Upper lobe of left lung (tissue), 6 donors: ENCODE measurements around the gene PRX. TPM values are rescaled to one million over a fixed set of nuclear protein-coding genes. Genes with fewer than 3 reads are reported as not detected.
"Not testable (repeated sequence)": the region's sequence is repeated elsewhere in the genome, so short reads cannot be mapped to it uniquely, and the experiment has no call there.

ENCODE experiments used
- ATAC-seq, 2 donors: fragments of 200-7000 bp; cut with Tn5 transposase; one replicate each; pipeline ENCODE4 v1.9.1; 2022; ENCODE audit warnings: mild to moderate bottlenecking in 2 of 2, moderate library complexity in 2 of 2; ENCODE audit not compliant: low FRiP score in 2 of 2
- DNase-seq, 2 donors: peaks; one replicate each; pipeline ENCODE4 v3.0.0-alpha.2; 2019 to 2020
- H3K27ac ChIP-seq, 4 donors: fragments of 200-600 bp; sonication (generic); one replicate each; pipeline ENCODE4 v1.5.1; 2016 to 2019
- H3K27me3 ChIP-seq, 4 donors: fragments of 200-600 bp; sonication (generic); one replicate each; pipeline ENCODE4 v1.5.1; 2017 to 2019
- H3K36me3 ChIP-seq, 4 donors: fragments of 200-600 bp; sonication (generic); one replicate each; pipeline ENCODE4 v1.5.1; 2016 to 2019
- H3K4me1 ChIP-seq, 4 donors: fragments of 200-600 bp; sonication (generic); one replicate each; pipeline ENCODE4 v1.5.1; 2018 to 2019
- H3K4me3 ChIP-seq, 4 donors: fragments of 200-600 bp; sonication (generic); one replicate each; pipeline ENCODE4 v1.5.1; 2017 to 2019; ENCODE audit warnings: mild to moderate bottlenecking in 2 of 4, moderate library complexity in 1 of 4
- H3K9me3 ChIP-seq, 4 donors: fragments of 200-600 bp; sonication (generic); one replicate each; pipeline ENCODE4 v1.5.1; 2018 to 2019
- EP300 ChIP-seq, 4 donors: sonication (generic); formaldehyde crosslinking; IDR thresholded peaks; one replicate each; pipeline ENCODE4 v1.5.1; 2017; ENCODE audit warnings: antibody characterized with exemption in 4 of 4, control low read depth in 2 of 4
- POLR2A ChIP-seq, 4 donors: fragments of 450-650 bp; IDR thresholded peaks; one replicate each; pipeline ENCODE4 v1.5.1; 2016 to 2017; ENCODE audit warnings: antibody characterized with exemption in 4 of 4, mild to moderate bottlenecking in 2 of 4
- POLR2AphosphoS5 ChIP-seq, 2 donors: sonication (generic); formaldehyde crosslinking; IDR thresholded peaks; one replicate each; pipeline ENCODE4 v1.5.1; 2017; ENCODE audit warnings: antibody characterized with exemption in 2 of 2
- WGBS, 2 donors: methylation state at CpG; one replicate each; pipeline ENCODE4 v1.1.5; 2017 to 2018; 5-methylcytosine and 5-hydroxymethylcytosine counted together
- total RNA-seq, 6 donors: library from RNA; depleted of rRNA in 4 of 6; stranded (reverse); fragments of >200 nt in 4 of 6; gene quantifications; one replicate each; pipeline versions ENCODE4 v1.1.0 to v1.2.1, GENCODE V29; 2016 to 2021
- TF ChIP-seq, protein P1 (sequence below), 6 experiments: fragments of 450-650 bp in 4 of 6; fragments of 200-600 bp in 2 of 6; sonication (generic) in 2 of 6; IDR thresholded peaks; one replicate each; pipeline ENCODE4 v1.5.1; 2016 to 2019; ENCODE audit warnings: antibody characterized with exemption in 6 of 6
- donor health status: DM: no; HTN: no; CAD: no; lungs with moderate emphysema.
- donor health status: DM: no; HTN: yes; CAD: no; lungs with severe emphysema.

The PRX gene
- total RNA-seq, 6 donors from 2014 or later: 30.1 to 146 (median 51.5) TPM

DNA sequence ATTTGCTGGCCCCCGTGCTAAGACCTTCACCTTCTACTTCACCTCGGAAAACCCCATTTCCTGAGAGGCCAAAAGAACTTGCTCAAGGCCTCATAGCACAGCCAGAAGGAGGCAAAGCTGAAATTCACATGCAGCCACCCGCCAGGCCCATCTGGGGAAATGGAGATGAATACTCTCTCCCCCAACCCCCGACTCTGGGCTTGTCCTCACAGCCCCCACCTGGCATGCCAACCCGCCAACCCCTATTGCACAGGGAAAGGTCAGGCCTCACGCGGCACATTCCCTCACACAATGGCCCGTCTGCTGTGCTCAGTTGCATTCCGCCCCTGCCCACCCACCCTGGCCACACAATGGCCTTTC is 3.2 kb downstream of the PRX start:
- peak overlapping the region in 3 of 4 donors; percentile 77 to 100 (median 97) for H3K27ac ChIP-seq
- 57 to 63% methylated on average over 8 to 9 of the region's 9 CpGs for WGBS, 2 donors
- H3K36me3 ChIP-seq: peaks cover 0 to 22% (median 0%) of the 10 kb centered on the region in 4 donors
- DNase-seq (no peak), ATAC-seq (no peak)
- H3K9me3 ChIP-seq: no peaks in the 10 kb centered on the region
- peaks cover 14 to 26% (median 18%) of the 10 kb centered on the region in 4 donors for H3K4me1 ChIP-seq
- peak overlapping the region in 3 of 4 donors; percentile 43 to 61 (median 44) for H3K4me3 ChIP-seq
- TF ChIP-seq, protein P1, sequence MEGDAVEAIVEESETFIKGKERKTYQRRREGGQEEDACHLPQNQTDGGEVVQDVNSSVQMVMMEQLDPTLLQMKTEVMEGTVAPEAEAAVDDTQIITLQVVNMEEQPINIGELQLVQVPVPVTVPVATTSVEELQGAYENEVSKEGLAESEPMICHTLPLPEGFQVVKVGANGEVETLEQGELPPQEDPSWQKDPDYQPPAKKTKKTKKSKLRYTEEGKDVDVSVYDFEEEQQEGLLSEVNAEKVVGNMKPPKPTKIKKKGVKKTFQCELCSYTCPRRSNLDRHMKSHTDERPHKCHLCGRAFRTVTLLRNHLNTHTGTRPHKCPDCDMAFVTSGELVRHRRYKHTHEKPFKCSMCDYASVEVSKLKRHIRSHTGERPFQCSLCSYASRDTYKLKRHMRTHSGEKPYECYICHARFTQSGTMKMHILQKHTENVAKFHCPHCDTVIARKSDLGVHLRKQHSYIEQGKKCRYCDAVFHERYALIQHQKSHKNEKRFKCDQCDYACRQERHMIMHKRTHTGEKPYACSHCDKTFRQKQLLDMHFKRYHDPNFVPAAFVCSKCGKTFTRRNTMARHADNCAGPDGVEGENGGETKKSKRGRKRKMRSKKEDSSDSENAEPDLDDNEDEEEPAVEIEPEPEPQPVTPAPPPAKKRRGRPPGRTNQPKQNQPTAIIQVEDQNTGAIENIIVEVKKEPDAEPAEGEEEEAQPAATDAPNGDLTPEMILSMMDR (IDR thresholded peaks at IDR 0.05): no peak
- TF ChIP-seq POLR2A (IDR thresholded peaks at IDR 0.05) (no peak), POLR2AphosphoS5 (IDR thresholded peaks at IDR 0.05) (no peak), EP300 (IDR thresholded peaks at IDR 0.05) (no peak)
- H3K27me3 ChIP-seq: no peaks in the 10 kb centered on the region

- H3K27me3 ChIP-seq, DNase-seq, ATAC-seq, H3K9me3 ChIP-seq: not testable (repeated sequence)
- H3K27ac ChIP-seq: peak overlapping the region in 1 of 4 donors; percentile 61
- H3K36me3 ChIP-seq: peaks cover 0 to 22% (median 0%) of the 10 kb centered on the region in 4 donors
- H3K4me1 ChIP-seq: peaks cover 7 to 26% (median 11%) of the 10 kb centered on the region in 4 donors
- peak overlapping the region in 1 of 4 donors; percentile 61 for H3K4me3 ChIP-seq
- WGBS, 2 donors: 81 to 88% methylated on average over 7 to 8 of the region's 8 CpGs
These were observed 4.6 kb downstream of the PRX start for GRCh38 chr19:40408598-40408925.

- peak overlapping the region in 1 of 4 donors; percentile 61 for H3K27ac ChIP-seq
- TF ChIP-seq POLR2AphosphoS5 (IDR thresholded peaks at IDR 0.05) (no peak), POLR2A (IDR thresholded peaks at IDR 0.05) (no peak), EP300 (IDR thresholded peaks at IDR 0.05) (no peak)
- TF ChIP-seq, protein P1 (IDR thresholded peaks at IDR 0.05): no peak
These were observed 5.2 kb downstream of the PRX start for GRCh38 chr19:40407714-40408597.

GRCh38 chr19:40403262-40403984 is 9.8 kb downstream of the PRX start:
- peak; percentile 94 to 97 for DNase-seq
- whole genome bisulfite sequencing, 2 donors: 0 to 1% methylated on average over 21 to 38 of the region's 41 CpGs
- ATAC-seq: peak; percentile 95 to 97
- H3K9me3 ChIP-seq: no peaks in the 10 kb centered on the region
- H3K4me3 ChIP-seq: peak overlapping the region; percentile 58 to 74 (median 66)
- TF ChIP-seq POLR2A (IDR thresholded peaks at IDR 0.05) (peak in 2 of 4 donors; percentile 11 to 57), EP300 (IDR thresholded peaks at IDR 0.05) (no peak), POLR2AphosphoS5 (IDR thresholded peaks at IDR 0.05) (peak in 1 of 2 donors; percentile 24)
- TF ChIP-seq, protein P1 (IDR thresholded peaks at IDR 0.05): peak in 2 of 6 experiments; percentile 20 to 24
- peaks cover 0 to 35% (median 4%) of the 10 kb centered on the region in 4 donors for H3K36me3 ChIP-seq
- peak overlapping the region; percentile 79 to 88 (median 86) for H3K27ac ChIP-seq
- peaks cover 10 to 41% (median 21%) of the 10 kb centered on the region in 4 donors for H3K4me1 ChIP-seq
- no peaks in the 10 kb centered on the region for H3K27me3 ChIP-seq

More at GRCh38 chr19:40407714-40408597, 5.2 kb downstream of the PRX start:
- 53 to 77% methylated on average over 8 to 22 of the region's 22 CpGs for WGBS, 2 donors
- DNase-seq: peak in 1 of 2 donors; percentile 72
- Histone ChIP-seq H3K4me1 (peaks cover 11 to 32% (median 15%) of the 10 kb centered on the region in 4 donors), H3K4me3 (peak overlapping the region in 1 of 4 donors; percentile 12), H3K27me3 (no peaks in the 10 kb centered on the region), H3K36me3 (peaks cover 0 to 22% (median 0%) of the 10 kb centered on the region in 4 donors), H3K9me3 (no peaks in the 10 kb centered on the region)
- no peak for ATAC-seq

DNA sequence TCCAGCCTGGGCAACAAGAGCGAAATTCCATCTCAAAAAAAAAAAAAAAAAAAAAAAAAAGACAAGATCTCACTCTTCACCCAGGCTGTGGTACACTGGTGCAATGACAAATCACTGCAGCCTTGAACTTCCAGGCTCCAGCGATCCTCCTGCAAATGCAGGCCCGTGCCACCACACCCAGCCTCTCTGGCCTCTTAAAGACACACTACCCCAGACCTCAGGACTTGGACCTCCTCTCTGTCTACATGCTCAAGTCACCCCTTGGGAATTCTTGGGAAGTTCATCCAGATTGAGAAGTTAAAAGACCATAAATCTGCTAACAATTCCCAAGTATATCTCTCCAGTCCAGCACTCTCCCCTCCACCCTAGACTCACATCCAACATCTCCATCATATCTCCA is 12.6 kb downstream of the PRX start:
- WGBS, 2 donors: 67 to 74% methylated on average over 2 to 3 of the region's 3 CpGs

More for the DNA sequence above, 12.6 kb downstream of the PRX start:
- no peak for ATAC-seq
- DNase-seq: no peak
- peaks cover 3 to 42% (median 21%) of the 10 kb centered on the region in 4 donors for H3K36me3 ChIP-seq
- H3K9me3 ChIP-seq: no peaks in the 10 kb centered on the region
- no peak for TF ChIP-seq POLR2A (IDR thresholded peaks at IDR 0.05)
- TF ChIP-seq POLR2AphosphoS5 (IDR thresholded peaks at IDR 0.05): no peak
- TF ChIP-seq EP300 (IDR thresholded peaks at IDR 0.05): no peak
- TF ChIP-seq, protein P1 (IDR thresholded peaks at IDR 0.05): no peak
- H3K27me3 ChIP-seq: no peaks in the 10 kb centered on the region
- no peak overlapping the region for H3K4me3 ChIP-seq
- no peak overlapping the region for H3K27ac ChIP-seq
- peaks cover 6 to 38% (median 19%) of the 10 kb centered on the region in 4 donors for H3K4me1 ChIP-seq
